Measurements from ENCODE around the gene HYDIN. TPM values are rescaled to one million over a fixed set of nuclear protein-coding genes. Genes with fewer than 3 reads are reported as not detected.

Gene HYDIN
- total and polyA plus RNA-seq, 12 donors, result 0.26 to 5.1 (median 1.6) TPM

- Histone ChIP-seq H3K4me3 (no peak overlapping the region), H3K4me1 (replicated peaks in 1 of 2) (no peaks in the 10 kb centered on the region), H3K9me3 (replicated peaks in 1 of 3) (no peaks in the 10 kb centered on the region), H3K27ac (no peak overlapping the region), H3K36me3 (replicated peaks in 1 of 2) (peaks cover 0 to 42% of the 10 kb centered on the region in 2 donors), H3K27me3 (no peaks in the 10 kb centered on the region)
- WGBS, 4 donors, result 89 to 95% (median 93%) methylated on average over 9 of the region's 9 CpGs
- no peak for TF ChIP-seq CTCF (IDR thresholded peaks at IDR 0.05)
- intact Hi-C loops (cut with DNase I), result no loop called here
- no peak for DNase-seq
Measured at GRCh38 chr16:70777496-70777895, 453.0 kb downstream of the HYDIN start.

- Histone ChIP-seq H3K27me3 (no peaks in the 10 kb centered on the region), H3K4me1 (replicated peaks in 1 of 2) (peaks cover 0 to 12% of the 10 kb centered on the region in 2 donors), H3K4me3 (no peak overlapping the region), H3K36me3 (replicated peaks in 1 of 2) (peaks cover 0 to 26% of the 10 kb centered on the region in 2 donors), H3K9me3 (replicated peaks in 1 of 3) (no peaks in the 10 kb centered on the region), H3K27ac (no peak overlapping the region)
- WGBS, 4 donors, result 85 to 95% (median 92%) methylated on average over 4 of the region's 4 CpGs
- TF ChIP-seq CTCF (IDR thresholded peaks at IDR 0.05), result no peak
- TF ChIP-seq POLR2A (IDR thresholded peaks at IDR 0.05), result no peak
- no peak for DNase-seq
- intact Hi-C loops (cut with DNase I), result no loop called here
Measured at GRCh38 chr16:70775399-70775798, 455.1 kb downstream of the HYDIN start.

GRCh38 chr16:70774261-70774660, 456.3 kb downstream of the HYDIN start:
- H3K4me3 ChIP-seq, result no peak overlapping the region
- WGBS, 4 donors, result 93 to 96% (median 94%) methylated on average over 13 of the region's 13 CpGs
- DNase-seq, result no peak
- H3K27ac ChIP-seq, result no peak overlapping the region
- no peak for TF ChIP-seq POLR2A (IDR thresholded peaks at IDR 0.05)
- TF ChIP-seq CTCF (IDR thresholded peaks at IDR 0.05), result no peak
- no peaks in the 10 kb centered on the region for H3K27me3 ChIP-seq
- peaks cover 0 to 14% of the 10 kb centered on the region in 2 donors for H3K4me1 ChIP-seq (replicated peaks in 1 of 2)
- intact Hi-C loops (cut with DNase I), result no loop called here
- H3K36me3 ChIP-seq (replicated peaks in 1 of 2), result peaks cover 0 to 15% of the 10 kb centered on the region in 2 donors
- no peaks in the 10 kb centered on the region for H3K9me3 ChIP-seq (replicated peaks in 1 of 3)

- H3K36me3 ChIP-seq (replicated peaks in 1 of 2), result peaks cover 0 to 4% of the 10 kb centered on the region in 2 donors
- no peak for DNase-seq
- no peak overlapping the region for H3K4me3 ChIP-seq
- peaks cover 0 to 14% of the 10 kb centered on the region in 2 donors for H3K4me1 ChIP-seq (replicated peaks in 1 of 2)
- 73 to 94% (median 84%) methylated on average over 1 of the region's 1 CpG for WGBS, 4 donors
- intact Hi-C loops (cut with DNase I), result no loop called here
- no peaks in the 10 kb centered on the region for H3K27me3 ChIP-seq
- no peaks in the 10 kb centered on the region for H3K9me3 ChIP-seq (replicated peaks in 1 of 3)
- H3K27ac ChIP-seq, result no peak overlapping the region
- TF ChIP-seq POLR2A (IDR thresholded peaks at IDR 0.05) (no peak), CTCF (IDR thresholded peaks at IDR 0.05) (no peak)
Measured at GRCh38 chr16:70772493-70772892, 458.0 kb downstream of the HYDIN start.

Measured in adrenal gland (tissue), 12 donors.